Dendritic cell treated with granulocyte-macrophage colony-stimulating factor and Interleukin-4, amounts not matched to agents 40 ng/mL and 50 ng/mL, for 4 days (primary cell): Measurements from ENCODE around the gene HOXB1.
A peak's percentile ranks its signal among the peaks of the same experiment; 100 is the strongest.

Source experiments
- H3K27ac Mint-ChIP-seq: one replicate; pipeline ENCODE4 v1.8.0; 2022; ENCODE audit warnings: mild to moderate bottlenecking, mixed read lengths
- H3K27me3 Mint-ChIP-seq: one replicate; pipeline ENCODE4 v1.8.0; 2022; ENCODE audit warnings: mild to moderate bottlenecking, mixed read lengths
- H3K36me3 Mint-ChIP-seq: one replicate; pipeline ENCODE4 v1.8.0; 2022; ENCODE audit warnings: low read depth, mixed read lengths
- H3K4me1 Mint-ChIP-seq: one replicate; pipeline ENCODE4 v1.8.0; 2022; ENCODE audit warnings: low read depth, mixed read lengths
- H3K4me3 Mint-ChIP-seq: one replicate; pipeline ENCODE4 v1.8.0; 2022; ENCODE audit warnings: mild to moderate bottlenecking, moderate library complexity, mixed read lengths
- H3K9me3 Mint-ChIP-seq: one replicate; pipeline ENCODE4 v1.8.0; 2022; ENCODE audit warnings: mixed read lengths
- intact Hi-C: fragments of 100-400 bp; cut with micrococcal nuclease; formaldehyde crosslinking; loops from one replicate; pipeline ENCODE4 v1.15.0; 2022

Gene HOXB1

DNA sequence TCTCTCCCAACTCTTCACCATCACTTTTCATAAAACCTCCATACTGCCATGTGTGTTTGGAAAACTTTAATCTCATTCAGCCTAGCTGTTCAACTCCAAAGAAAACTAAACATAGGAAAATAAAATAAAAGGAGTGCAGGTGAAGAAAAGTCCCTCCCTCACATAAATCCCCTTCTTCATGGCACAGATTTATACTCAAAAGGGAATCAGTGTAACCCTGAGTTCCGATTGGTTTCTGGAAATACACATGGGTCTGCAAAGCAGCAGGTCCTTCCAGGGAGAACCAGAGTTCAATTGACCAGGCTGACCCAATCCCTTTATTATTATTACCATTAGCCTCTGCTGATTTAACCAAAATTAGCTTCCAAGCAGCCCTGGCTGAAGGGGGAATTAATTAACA, 23.0 kb upstream of the HOXB1 start:
- H3K4me3 Mint-ChIP-seq, result no peak overlapping the region
- no peaks in the 10 kb centered on the region for H3K36me3 Mint-ChIP-seq
- peaks cover 6% of the 10 kb centered on the region for H3K4me1 Mint-ChIP-seq
- H3K9me3 Mint-ChIP-seq, result no peaks in the 10 kb centered on the region
- peaks cover 69% of the 10 kb centered on the region for H3K27me3 Mint-ChIP-seq
- H3K27ac Mint-ChIP-seq, result no peak overlapping the region
- intact Hi-C loops, result no loop called here

DNA sequence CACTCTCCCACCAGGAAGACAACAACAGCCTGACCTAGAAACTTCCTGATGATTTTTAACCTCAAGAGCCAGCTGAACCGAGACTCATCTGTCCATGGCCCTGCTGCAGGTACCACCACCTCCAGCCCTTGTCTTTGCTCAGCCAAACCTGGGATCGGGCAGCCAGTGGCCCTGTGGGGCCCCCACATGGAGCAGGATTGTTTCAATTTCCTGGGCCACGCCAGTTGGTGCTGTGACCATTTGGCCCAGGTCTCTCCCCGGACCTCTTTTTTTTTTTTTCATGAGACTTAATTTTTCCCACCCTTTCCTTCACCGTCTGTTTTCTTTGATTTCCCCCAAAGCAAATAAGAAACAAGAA, 22.4 kb upstream of the HOXB1 start:
- H3K27ac Mint-ChIP-seq, result no peak overlapping the region
- no peaks in the 10 kb centered on the region for H3K9me3 Mint-ChIP-seq
- H3K36me3 Mint-ChIP-seq, result no peaks in the 10 kb centered on the region
- no peak overlapping the region for H3K4me3 Mint-ChIP-seq
- H3K4me1 Mint-ChIP-seq, result peaks cover 6% of the 10 kb centered on the region
- intact Hi-C loops, result no loop called here
- H3K27me3 Mint-ChIP-seq, result peaks cover 69% of the 10 kb centered on the region

DNA sequence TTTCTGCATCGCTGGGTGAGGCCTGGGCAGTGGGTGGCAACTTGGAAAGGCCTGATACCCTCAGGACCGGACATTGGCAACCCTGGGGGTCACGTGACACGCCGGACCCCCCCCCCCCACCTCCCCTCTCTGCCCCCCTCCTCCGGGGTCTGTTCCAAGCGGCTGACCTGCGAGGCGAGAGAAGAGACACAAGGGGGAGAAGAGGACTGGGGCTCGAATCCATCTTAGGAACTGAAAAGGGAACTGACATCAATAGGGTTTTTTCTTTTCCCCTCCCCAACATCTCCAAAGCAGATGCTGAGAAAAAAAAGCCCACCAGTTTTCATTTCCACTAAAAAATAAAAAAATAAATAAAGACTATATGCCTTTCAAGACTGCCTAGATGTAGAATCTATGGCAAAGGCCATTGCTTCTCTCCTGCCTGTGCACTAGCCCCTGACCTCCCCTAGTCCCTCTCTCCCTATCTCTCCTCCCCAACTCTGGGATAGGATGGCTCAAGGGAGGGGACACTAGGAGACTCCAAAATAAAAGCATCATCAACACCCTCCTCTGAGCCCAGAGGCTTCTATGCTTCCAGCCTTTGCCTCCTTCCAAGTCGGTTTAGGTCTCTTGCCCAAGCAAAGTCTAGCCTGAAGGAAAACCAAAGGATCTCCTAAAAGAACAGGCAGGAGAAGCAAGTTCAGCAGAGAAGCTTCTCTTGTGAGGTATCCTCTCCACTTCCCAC, 21.8 kb upstream of the HOXB1 start:
- no peaks in the 10 kb centered on the region for H3K36me3 Mint-ChIP-seq
- peaks cover 11% of the 10 kb centered on the region for H3K4me1 Mint-ChIP-seq
- no peaks in the 10 kb centered on the region for H3K9me3 Mint-ChIP-seq
- H3K27me3 Mint-ChIP-seq, result peaks cover 68% of the 10 kb centered on the region
- no peak overlapping the region for H3K4me3 Mint-ChIP-seq
- intact Hi-C loops, result no loop called here
- no peak overlapping the region for H3K27ac Mint-ChIP-seq

DNA sequence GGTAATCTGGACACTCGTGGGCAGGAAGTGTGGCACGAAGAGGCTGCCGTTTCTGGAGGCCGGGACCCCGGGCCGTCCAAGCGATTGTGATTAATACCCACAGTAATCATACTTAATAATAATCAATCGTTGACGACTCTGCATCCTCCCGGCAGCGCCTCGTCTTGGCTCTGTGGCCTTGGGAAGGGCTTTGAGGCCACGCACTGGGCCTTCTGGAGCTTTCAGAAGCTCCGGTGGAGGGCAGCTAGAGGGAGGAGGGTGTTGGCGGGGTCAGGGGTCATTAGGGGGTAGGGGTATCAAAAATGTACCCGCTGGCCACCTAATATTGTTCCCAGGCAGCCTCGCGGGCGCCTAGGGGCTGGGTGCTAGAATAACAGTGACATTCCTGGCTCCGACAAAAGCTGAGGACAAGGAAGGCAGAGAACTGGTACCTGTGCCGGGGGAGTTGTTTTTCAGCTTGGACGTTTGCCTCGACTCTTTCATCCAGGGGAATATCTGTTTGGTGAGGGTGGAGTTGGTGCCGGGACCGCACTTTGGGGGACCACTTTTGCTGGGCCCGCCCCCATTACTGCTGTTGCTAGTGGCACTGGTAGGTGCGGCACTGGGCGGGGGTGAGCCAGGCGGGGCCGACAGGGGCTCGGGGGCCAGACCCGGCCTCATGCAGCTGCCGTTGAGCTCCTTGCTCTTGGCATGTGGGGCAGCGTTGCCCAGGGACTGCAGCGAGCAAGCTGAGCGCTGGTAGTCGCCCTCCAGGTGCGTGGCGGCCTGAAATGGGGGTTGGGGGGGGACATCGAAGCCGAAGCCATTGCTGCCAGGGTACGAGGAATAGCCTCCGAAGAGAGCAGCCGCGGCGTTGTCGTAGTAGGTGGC, 21.0 kb upstream of the HOXB1 start:
- intact Hi-C loops, result no loop called here
- H3K9me3 Mint-ChIP-seq, result no peaks in the 10 kb centered on the region
- H3K27me3 Mint-ChIP-seq, result peaks cover 69% of the 10 kb centered on the region

DNA sequence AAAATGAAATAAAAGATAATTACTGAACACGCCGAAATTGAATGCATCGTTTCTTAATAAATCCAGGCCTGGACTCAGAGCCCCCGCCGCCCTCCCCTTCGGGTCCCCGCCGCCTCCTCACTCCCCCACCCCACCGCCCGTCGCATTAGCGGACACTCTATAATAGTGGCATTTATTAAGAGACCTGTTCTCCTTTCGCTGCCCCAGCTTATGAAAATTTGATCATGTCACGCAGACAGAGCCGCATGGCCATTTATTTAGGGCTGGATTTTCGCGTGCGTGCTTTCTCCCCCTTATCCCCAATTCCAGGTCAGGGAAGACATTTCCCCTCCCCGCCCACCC, 20.4 kb upstream of the HOXB1 start:
- H3K4me3 Mint-ChIP-seq, result no peak overlapping the region
- intact Hi-C loops, result no loop called here
- no peak overlapping the region for H3K27ac Mint-ChIP-seq
- no peaks in the 10 kb centered on the region for H3K36me3 Mint-ChIP-seq
- peaks cover 17% of the 10 kb centered on the region for H3K4me1 Mint-ChIP-seq
- peaks cover 69% of the 10 kb centered on the region for H3K27me3 Mint-ChIP-seq
- no peaks in the 10 kb centered on the region for H3K9me3 Mint-ChIP-seq

More for the DNA sequence above, 21.0 kb upstream of the HOXB1 start:
- no peak overlapping the region for H3K4me3 Mint-ChIP-seq
- H3K4me1 Mint-ChIP-seq, result peaks cover 12% of the 10 kb centered on the region
- no peak overlapping the region for H3K27ac Mint-ChIP-seq
- H3K36me3 Mint-ChIP-seq, result no peaks in the 10 kb centered on the region

DNA sequence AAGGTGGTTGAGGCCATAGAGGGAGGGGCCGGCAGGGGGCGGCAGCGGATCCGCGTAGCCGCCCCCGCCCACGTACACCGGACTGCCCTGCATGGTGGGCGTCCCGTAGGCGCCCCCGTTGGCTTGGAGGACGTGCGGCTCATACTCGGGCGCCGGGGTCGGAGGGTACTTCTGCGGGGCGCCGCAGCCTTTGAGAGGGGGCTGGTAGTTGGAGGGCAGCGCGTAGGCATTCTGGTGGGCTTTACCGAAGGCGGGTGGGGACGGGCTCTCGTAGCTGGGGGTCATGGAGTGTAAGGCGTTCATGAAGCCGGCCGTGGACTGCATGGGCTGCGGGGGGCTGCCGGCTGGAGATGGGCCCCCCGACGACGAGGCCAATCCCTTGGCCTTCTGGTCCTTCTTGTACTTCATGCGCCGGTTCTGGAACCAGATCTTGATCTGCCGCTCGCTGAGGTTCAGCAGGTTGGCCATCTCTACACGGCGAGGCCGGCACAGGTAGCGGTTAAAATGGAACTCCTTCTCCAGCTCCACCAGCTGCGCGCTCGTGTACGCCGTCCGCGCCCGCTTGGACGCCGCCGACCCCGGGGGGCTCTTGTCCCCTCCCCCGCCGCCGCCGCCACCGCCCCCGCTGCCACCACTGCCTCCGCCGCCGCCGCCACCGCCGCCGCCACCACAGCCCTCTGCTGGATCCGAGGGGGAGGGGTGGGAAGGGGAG, 19.8 kb upstream of the HOXB1 start:
- H3K4me1 Mint-ChIP-seq, result peaks cover 22% of the 10 kb centered on the region
- no peak overlapping the region for H3K27ac Mint-ChIP-seq
- intact Hi-C loops, result no loop called here
- no peaks in the 10 kb centered on the region for H3K9me3 Mint-ChIP-seq
- no peaks in the 10 kb centered on the region for H3K36me3 Mint-ChIP-seq
- no peak overlapping the region for H3K4me3 Mint-ChIP-seq
- peaks cover 69% of the 10 kb centered on the region for H3K27me3 Mint-ChIP-seq

DNA sequence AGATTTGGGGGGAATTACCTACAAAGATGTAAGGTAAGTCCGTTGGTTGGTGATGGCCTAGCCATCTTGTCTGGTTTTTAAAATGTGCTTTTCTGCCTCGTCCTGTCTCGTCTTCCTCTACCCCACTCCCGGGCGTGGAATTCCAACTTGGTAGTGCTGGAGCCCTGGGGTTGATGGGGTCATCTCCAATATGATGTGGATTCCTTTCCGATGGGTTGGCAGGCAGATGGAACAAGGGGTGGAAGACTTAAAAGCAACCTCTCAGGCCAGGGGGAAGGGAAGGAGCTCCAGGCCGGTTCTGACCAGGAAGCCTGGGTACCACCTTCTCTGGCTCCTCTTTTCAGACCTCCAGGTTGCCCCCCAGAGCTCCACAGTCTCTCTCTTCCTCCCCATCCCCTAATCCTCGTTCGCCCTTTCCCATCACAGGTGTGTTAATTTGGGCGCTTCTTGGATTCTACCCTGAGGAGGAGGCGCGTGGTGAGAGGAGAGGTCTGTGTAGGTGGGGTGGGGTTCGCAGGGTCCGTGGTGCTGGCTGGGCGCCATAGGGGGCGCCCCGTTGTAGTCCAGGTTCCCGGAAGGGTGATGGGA, 19.2 kb upstream of the HOXB1 start:
- Mint-ChIP-seq H3K4me3 (no peak overlapping the region), H3K9me3 (no peaks in the 10 kb centered on the region), H3K4me1 (peaks cover 23% of the 10 kb centered on the region), H3K27me3 (peaks cover 71% of the 10 kb centered on the region), H3K27ac (no peak overlapping the region), H3K36me3 (no peaks in the 10 kb centered on the region)
- intact Hi-C loops, result loop anchor here (10.0 kb wide), 1 partner anchor 55 kb away; no protein-coding TSS in a partner anchor

DNA sequence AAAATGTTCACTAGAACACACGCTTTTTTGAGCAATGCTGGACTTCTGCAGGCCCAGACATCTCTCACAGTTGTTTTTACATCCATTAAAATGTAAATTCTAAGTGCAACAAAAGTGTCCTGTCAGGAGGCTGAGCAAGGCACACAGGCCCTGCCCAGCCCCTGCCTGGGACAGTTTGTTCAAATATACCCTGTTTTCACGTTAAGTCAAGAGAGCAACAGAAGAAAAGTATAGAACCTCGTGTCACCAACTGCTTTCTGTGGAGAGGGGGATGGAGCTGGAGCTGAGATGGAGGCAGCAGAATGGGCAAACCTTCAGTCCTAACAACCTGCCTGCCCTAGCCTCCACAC, 18.4 kb upstream of the HOXB1 start:
- Mint-ChIP-seq H3K36me3 (peaks cover under 1% of the 10 kb centered on the region), H3K4me1 (peaks cover 29% of the 10 kb centered on the region), H3K9me3 (no peaks in the 10 kb centered on the region), H3K27ac (no peak overlapping the region), H3K27me3 (peaks cover 71% of the 10 kb centered on the region), H3K4me3 (no peak overlapping the region)
- intact Hi-C loops, result loop anchor here (10.0 kb wide), 1 partner anchor 54 kb away; no protein-coding TSS in a partner anchor

DNA sequence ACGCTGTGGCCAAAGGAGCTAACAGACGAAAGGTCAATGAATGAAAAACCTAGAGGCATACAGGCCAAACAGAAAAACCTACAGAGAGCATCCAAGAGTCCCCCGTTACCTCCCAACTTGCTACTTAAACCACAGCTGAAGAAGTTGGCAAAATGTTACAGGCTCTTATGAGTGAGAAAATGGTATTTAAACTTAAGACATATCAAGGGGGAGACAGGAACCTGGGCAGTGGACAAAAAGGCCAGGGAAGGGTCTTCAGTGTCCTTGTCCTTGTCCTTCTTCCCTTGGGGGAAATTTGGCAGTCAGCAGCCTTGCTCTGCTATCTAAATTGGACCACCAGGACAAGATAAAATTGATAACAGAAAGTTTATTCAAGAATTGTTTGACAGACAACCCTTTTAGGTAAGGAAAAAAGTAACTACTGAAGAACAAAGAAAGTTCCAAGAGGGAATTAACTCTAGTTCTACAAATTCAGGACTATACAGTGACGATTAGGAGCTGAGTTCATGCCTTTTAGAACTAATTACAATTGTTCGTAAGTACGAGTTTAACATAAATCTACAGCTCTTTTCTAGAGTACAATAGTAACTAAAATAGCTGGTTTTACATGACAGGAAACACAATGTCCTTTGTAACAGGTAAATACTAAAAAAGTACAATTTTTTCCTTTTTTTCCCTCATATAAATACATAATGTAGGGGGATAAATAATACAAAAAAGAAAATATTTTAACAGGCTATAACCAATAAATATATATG, 17.9 kb upstream of the HOXB1 start:
- peaks cover 34% of the 10 kb centered on the region for H3K4me1 Mint-ChIP-seq

DNA sequence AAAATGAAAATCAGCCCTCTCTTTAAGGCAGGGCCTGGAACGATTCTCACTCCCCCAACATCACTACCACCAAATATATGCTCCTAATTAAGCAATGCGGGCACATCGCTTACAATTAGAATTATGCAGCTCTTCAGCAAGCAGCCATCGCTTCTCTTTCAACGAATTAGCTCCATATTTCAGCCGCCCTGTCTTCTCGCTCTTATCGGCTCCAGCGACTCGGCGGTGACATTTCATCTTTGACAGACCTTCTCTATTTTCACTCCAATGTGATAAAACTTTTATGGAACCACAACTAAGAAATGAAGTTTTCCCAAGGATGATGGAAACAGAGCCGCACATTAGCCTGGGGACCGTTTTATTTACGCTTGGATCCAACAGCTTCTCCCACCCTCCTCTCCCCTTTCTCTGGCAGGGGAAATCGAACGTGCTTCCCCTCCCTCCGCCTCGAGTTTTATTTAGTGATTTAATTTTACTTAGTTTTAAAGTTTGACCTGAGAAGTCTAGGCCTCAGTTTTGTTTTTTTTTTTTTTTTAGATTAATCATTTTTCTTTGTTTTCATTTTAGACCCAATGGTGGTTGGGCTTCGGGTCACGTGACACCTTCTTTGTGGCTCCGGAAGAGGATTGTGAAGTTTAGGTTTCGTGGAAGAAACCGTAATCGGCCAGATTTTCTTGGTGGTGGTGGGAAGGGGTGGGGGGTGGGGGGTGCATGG, 17.2 kb upstream of the HOXB1 start:
- H3K27me3 Mint-ChIP-seq, result peaks cover 72% of the 10 kb centered on the region
- intact Hi-C loops, result loop anchor here (10.0 kb wide), 1 partner anchor 53 kb away; no protein-coding TSS in a partner anchor
- peaks cover 9% of the 10 kb centered on the region for H3K36me3 Mint-ChIP-seq
- peak overlapping the region; percentile 40 for H3K4me3 Mint-ChIP-seq
- no peak overlapping the region for H3K27ac Mint-ChIP-seq
- H3K4me1 Mint-ChIP-seq, result peaks cover 39% of the 10 kb centered on the region
- no peaks in the 10 kb centered on the region for H3K9me3 Mint-ChIP-seq

More for the DNA sequence above, 17.9 kb upstream of the HOXB1 start:
- no peaks in the 10 kb centered on the region for H3K9me3 Mint-ChIP-seq
- H3K27me3 Mint-ChIP-seq, result peaks cover 74% of the 10 kb centered on the region
- no peak overlapping the region for H3K27ac Mint-ChIP-seq
- intact Hi-C loops, result loop anchor here (10.0 kb wide), 1 partner anchor 54 kb away; no protein-coding TSS in a partner anchor
- peaks cover 6% of the 10 kb centered on the region for H3K36me3 Mint-ChIP-seq
- peak overlapping the region; percentile 40 for H3K4me3 Mint-ChIP-seq

DNA sequence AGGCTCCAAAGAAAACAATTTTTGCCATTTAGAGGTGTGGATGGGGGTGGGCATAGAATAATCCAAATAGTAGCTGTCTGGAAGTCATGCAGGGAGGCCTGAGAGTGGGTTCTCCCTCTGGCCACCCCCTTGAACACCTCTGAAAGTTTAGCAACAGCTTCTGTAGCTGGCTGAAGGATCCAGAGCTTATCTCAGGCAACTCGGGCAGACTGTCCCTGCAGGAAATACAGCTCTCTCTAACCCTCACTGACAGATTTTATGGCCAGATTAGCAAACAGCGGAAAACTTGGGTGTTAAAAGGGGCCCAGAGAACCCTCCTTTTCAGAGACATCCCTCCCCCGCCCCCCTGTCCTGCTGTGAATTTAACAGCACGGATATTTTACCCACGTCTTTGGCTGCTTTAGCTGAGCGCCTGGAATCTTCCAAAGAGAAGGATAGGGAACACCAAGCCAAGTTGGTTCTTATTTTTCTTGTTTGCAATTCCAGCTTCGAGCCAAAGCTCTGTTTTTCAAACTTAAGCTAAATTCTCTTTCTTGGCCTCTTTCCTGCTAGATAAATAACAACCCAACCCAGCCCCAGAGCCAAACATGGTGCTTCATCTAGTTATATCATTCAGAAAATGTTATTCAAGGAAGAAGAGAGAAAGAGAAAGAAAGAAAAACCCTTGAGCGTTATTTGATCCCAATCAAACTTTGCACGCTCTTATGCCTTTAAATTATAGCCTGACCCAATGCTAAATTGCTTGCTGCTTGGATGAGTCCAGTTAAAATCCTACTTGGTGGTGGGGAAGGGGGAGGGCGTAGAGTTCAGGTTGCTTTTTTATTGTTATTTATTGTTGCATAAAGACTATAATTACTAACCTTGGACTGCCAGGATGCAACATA, 16.4 kb upstream of the HOXB1 start:
- Mint-ChIP-seq H3K9me3 (no peaks in the 10 kb centered on the region), H3K27me3 (peaks cover 75% of the 10 kb centered on the region), H3K27ac (no peak overlapping the region), H3K4me1 (peaks cover 46% of the 10 kb centered on the region), H3K36me3 (peaks cover 10% of the 10 kb centered on the region), H3K4me3 (no peak overlapping the region)
- intact Hi-C loops, result loop anchor here (10.0 kb wide), 1 partner anchor 52 kb away; no protein-coding TSS in a partner anchor
